ENCODE data around the gene NTNG1.

GRCh38 chr1:107255469-107255868 is 114.6 kb downstream of the NTNG1 start:
- TF ChIP-seq CTCF (IDR thresholded peaks at IDR 0.05) (no peak), POLR2AphosphoS5 (IDR thresholded peaks at IDR 0.05) (no peak), EP300 (IDR thresholded peaks at IDR 0.05) (no peak), POLR2A (IDR thresholded peaks at IDR 0.05) (no peak)

Data from suprapubic skin (tissue), 4 donors.